Spleen (tissue), 3 donors: ENCODE results near the gene TDO2.

Source experiments
- POLR2A ChIP-seq, 3 donors: fragments of 450-650 bp; IDR thresholded peaks; one replicate each; pipeline ENCODE4 v1.5.1; 2017; ENCODE audit warnings: antibody characterized with exemption in 3 of 3, mild to moderate bottlenecking in 1 of 3
- POLR2AphosphoS5 ChIP-seq, 3 donors: sonication (generic); formaldehyde crosslinking; IDR thresholded peaks; one replicate each; pipeline ENCODE4 v1.5.1; 2017; ENCODE audit warnings: antibody characterized with exemption in 3 of 3

DNA sequence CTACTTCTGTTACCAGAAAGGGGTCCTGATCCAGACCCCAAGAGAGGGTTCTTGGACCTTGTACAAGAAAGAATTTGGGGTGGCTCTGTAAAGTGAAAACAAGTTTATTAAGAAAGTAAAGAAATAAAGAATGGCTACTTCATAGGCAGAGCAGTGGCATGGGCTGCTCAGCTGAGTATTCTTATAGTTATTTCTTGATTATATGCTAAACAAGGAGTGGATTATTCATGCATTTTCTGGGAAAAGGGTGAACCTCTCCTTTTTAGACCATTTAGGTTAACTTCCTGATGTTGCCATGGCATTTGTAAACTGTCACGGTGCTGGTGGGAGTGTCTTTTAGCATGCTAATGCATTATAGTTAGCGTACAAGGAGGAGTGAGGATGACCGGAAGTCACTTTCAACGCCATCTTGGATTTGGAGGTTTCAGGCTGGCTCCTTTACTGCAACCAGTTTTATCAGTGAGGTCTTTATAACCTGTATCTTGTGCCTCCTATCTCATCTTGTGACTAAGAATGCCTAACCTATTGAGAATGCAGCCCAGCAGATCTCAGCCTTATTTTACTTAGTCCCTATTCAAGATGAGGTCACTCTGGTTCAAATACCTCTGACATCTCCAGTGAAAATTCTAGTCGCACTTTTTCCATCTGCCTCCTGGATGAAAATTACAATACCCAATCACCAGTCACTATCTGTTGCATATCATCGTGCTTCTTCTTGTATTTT is 15.5 kb upstream of the TDO2 start:
- TF ChIP-seq POLR2A (IDR thresholded peaks at IDR 0.05) (no peak), POLR2AphosphoS5 (IDR thresholded peaks at IDR 0.05) (no peak)
